ENCODE data around the gene RAPGEF2. TPM values are rescaled to one million over a fixed set of nuclear protein-coding genes. Genes with fewer than 3 reads are reported as not detected.

Gene RAPGEF2
- total and polyA plus RNA-seq, 10 of the 15 experiments (the other 5 are each of a cell fraction or from before 2014, with no cell fraction given), result 0.31 to 24.0 (median 2.9) TPM

GRCh38 chr4:159374749-159375530 lies 272.1 kb downstream of the RAPGEF2 start:
- Histone ChIP-seq H3K4me2 (ENCODE audit: control insufficient read depth, insufficient read depth) (no peak overlapping the region), H3K4me3 (no peak overlapping the region), H3K36me3 (ENCODE audit: control insufficient read depth in 2 of 2, insufficient read depth in 2 of 2, low read length in 1 of 2) (no peaks in the 10 kb centered on the region), H3K79me2 (ENCODE audit: control insufficient read depth, insufficient read depth, low read length) (no peaks in the 10 kb centered on the region), H3K9me3 (replicated peaks; ENCODE audit: control insufficient read depth, insufficient read depth, low read length) (no peaks in the 10 kb centered on the region; the same call in 2 of the 3 replicates), H3K9ac (ENCODE audit: control insufficient read depth, insufficient read depth, low read length) (no peak overlapping the region), H2AFZ (ENCODE audit: control insufficient read depth, low read depth, low read length) (no peak overlapping the region), H3K27me3 (replicated peaks in 1 of 2; ENCODE audit: control insufficient read depth in 2 of 2, insufficient read depth in 2 of 2, low read length in 1 of 2) (no peaks in the 10 kb centered on the region), H3K27ac (ENCODE audit: control insufficient read depth, insufficient read depth) (no peak overlapping the region), H3K4me1 (ENCODE audit: control insufficient read depth, insufficient read depth, low read length) (no peaks in the 10 kb centered on the region), H4K20me1 (ENCODE audit: control insufficient read depth, insufficient read depth) (no peaks in the 10 kb centered on the region)
- WGBS (ENCODE audit: insufficient coverage, insufficient replicate concordance, low lambda C conversion rate, missing lambda C conversion rate), result 16% methylated on average over 3 of the region's 3 CpGs
- in situ Hi-C loops (cut with MboI) (no loop called here), intact Hi-C loops (cut with micrococcal nuclease; ENCODE audit: unreplicated experiment) (no loop called here)
- DNase-seq (ENCODE audit: low read depth, low spot score) (no peak), FAIRE-seq (peak; percentile 57), ATAC-seq (no peak)
- no TSS peak for BruUV-seq (replicated peaks)
- POLR2A ChIA-PET, result no interaction called here
- TF ChIP-seq SKIL (IDR thresholded peaks at IDR 0.05; ENCODE audit: low read depth, poor library complexity, severe bottlenecking) (no peak), ZBTB11 (CRISPR knock-in tag; IDR thresholded peaks at IDR 0.05) (no peak), CBFB (IDR thresholded peaks at IDR 0.05; ENCODE audit: low read depth) (no peak), TARDBP (IDR thresholded peaks at IDR 0.05; ENCODE audit: borderline replicate concordance) (no peak), POU2F2 (IDR thresholded peaks at IDR 0.05; ENCODE audit: borderline replicate concordance, low read depth, low read length) (no peak)
- SMC1A ChIA-PET (ENCODE audit: uncharacterized antibody, unreplicated experiment), result interaction anchor here (1.1 kb wide), 1 partner anchor 126 kb away, joined by 4 read pairs; no protein-coding TSS in a partner anchor
- RAD21 ChIA-PET (ENCODE audit: unreplicated experiment), result no interaction called here
- CTCF ChIA-PET, result no interaction called here
